GM12878 (cell line): ENCODE measurements around the gene LTBP4.

Experiments used
- BRCA1 ChIP-seq: IDR thresholded peaks from 2 replicates; pipeline ENCODE4 v1.6.1; 2011; ENCODE audit warnings: low read depth, low read length, improper control_type of control experiment
- CEBPB ChIP-seq, 2 experiments: fragments of 150-350 bp in 1 of 2; IDR thresholded peaks; 2 replicates each; pipeline ENCODE4 v1.6.1; 2012 to 2014; ENCODE audit warnings: low read depth in 2 of 2, low read length in 2 of 2, borderline replicate concordance in 1 of 2, inconsistent platforms in 1 of 2
- TF ChIP-seq, protein P1 (sequence below): fragments of 450-650 bp; IDR thresholded peaks from 2 replicates; pipeline ENCODE4 v1.6.1; 2018; ENCODE audit warnings: mild to moderate bottlenecking, low read depth, moderate library complexity; ENCODE audit not compliant: partially characterized antibody
- TF ChIP-seq, protein P2 (sequence below): IDR thresholded peaks from 2 replicates; pipeline ENCODE4 v1.6.1; 2012; ENCODE audit warnings: low read depth, low read length, improper control_type of control experiment

DNA sequence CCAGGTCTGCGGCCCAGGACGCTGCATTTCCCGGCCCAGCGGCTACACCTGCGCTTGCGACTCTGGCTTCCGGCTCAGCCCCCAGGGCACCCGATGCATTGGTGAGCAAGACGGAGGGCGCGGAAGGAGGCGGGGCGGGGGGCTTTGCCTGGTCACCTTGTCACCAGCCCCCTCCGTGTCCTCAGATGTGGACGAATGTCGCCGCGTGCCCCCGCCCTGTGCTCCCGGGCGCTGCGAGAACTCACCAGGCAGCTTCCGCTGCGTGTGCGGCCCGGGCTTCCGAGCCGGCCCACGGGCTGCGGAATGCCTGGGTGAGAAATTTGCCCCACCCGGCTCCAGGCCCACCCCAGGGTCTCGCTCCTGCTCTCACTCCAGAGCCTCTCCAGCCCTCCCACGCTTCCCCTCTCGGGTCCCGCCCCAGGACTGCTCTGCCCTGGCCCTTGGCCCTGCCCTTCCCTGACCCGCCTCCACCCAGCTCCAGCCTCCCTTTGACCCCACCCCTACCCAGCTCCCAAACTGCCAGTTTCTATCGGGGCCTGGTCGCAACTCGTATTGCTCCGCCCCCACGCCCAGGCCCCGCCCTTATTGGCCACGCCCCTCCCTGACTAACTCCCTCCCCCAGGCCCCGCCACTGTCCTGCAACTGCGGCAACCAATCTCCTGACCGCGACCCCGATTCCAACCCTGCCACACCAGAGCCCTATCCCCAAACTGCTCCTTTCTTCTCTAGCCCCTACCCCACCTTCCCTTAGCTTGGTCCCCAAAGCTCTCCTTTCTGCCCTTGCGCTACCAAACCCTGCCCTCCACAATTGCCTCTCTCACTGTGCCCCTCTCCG, 8.6 kb downstream of the LTBP4 start:
- TF ChIP-seq, protein P1, sequence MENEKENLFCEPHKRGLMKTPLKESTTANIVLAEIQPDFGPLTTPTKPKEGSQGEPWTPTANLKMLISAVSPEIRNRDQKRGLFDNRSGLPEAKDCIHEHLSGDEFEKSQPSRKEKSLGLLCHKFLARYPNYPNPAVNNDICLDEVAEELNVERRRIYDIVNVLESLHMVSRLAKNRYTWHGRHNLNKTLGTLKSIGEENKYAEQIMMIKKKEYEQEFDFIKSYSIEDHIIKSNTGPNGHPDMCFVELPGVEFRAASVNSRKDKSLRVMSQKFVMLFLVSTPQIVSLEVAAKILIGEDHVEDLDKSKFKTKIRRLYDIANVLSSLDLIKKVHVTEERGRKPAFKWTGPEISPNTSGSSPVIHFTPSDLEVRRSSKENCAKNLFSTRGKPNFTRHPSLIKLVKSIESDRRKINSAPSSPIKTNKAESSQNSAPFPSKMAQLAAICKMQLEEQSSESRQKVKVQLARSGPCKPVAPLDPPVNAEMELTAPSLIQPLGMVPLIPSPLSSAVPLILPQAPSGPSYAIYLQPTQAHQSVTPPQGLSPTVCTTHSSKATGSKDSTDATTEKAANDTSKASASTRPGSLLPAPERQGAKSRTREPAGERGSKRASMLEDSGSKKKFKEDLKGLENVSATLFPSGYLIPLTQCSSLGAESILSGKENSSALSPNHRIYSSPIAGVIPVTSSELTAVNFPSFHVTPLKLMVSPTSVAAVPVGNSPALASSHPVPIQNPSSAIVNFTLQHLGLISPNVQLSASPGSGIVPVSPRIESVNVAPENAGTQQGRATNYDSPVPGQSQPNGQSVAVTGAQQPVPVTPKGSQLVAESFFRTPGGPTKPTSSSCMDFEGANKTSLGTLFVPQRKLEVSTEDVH, result no peak
- TF ChIP-seq CEBPB (IDR thresholded peaks at IDR 0.05; ENCODE audit: borderline replicate concordance in 1 of 2, low read depth in 2 of 2, low read length in 2 of 2) (no peak), BRCA1 (no peak)
- TF ChIP-seq, protein P2, sequence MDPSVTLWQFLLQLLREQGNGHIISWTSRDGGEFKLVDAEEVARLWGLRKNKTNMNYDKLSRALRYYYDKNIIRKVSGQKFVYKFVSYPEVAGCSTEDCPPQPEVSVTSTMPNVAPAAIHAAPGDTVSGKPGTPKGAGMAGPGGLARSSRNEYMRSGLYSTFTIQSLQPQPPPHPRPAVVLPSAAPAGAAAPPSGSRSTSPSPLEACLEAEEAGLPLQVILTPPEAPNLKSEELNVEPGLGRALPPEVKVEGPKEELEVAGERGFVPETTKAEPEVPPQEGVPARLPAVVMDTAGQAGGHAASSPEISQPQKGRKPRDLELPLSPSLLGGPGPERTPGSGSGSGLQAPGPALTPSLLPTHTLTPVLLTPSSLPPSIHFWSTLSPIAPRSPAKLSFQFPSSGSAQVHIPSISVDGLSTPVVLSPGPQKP, result no peak
